Vagina (tissue), 2 donors: Measurements from ENCODE around the gene MXD3. TPM values are rescaled to one million over a fixed set of nuclear protein-coding genes. Genes with fewer than 3 reads are reported as not detected.

Source experiments
- DNase-seq, 2 donors: peaks; one replicate each; pipeline ENCODE4 v3.0.0-alpha.2; 2017; ENCODE audit errors: extremely low spot score in 2 of 2
- H3K27ac ChIP-seq: fragments of 200-600 bp; sonication (generic); one replicate; pipeline ENCODE4 v1.5.1; 2019
- H3K27me3 ChIP-seq: fragments of 200-600 bp; sonication (generic); one replicate; pipeline ENCODE4 v1.5.1; 2019
- H3K36me3 ChIP-seq, 2 donors: fragments of 200-600 bp; sonication (generic); one replicate each; pipeline ENCODE4 v1.5.1; 2017 to 2019
- H3K4me1 ChIP-seq: fragments of 200-600 bp; sonication (generic); one replicate; pipeline ENCODE4 v1.5.1; 2019
- H3K4me3 ChIP-seq, 2 donors: fragments of 200-600 bp; sonication (generic); 1 replicate in 1 of 2; 2 replicates in 1 of 2; pipeline ENCODE4 v1.5.1; 2016 to 2019
- H3K9me3 ChIP-seq: fragments of 200-600 bp; sonication (generic); one replicate; pipeline ENCODE4 v1.5.1; 2019
- CTCF ChIP-seq, 3 experiments: fragments of 450-650 bp in 2 of 3; fragments of 200-600 bp in 1 of 3; sonication (generic) in 1 of 3; IDR thresholded peaks; one replicate each; pipeline ENCODE4 v1.5.1; 2017 to 2019; ENCODE audit warnings: antibody characterized with exemption in 3 of 3, mild to moderate bottlenecking in 2 of 3, moderate library complexity in 2 of 3
- POLR2A ChIP-seq, 2 donors: fragments of 450-650 bp; IDR thresholded peaks; one replicate each; pipeline ENCODE4 v1.6.1; 2017; ENCODE audit warnings: antibody characterized with exemption in 2 of 2, mild to moderate bottlenecking in 2 of 2, moderate library complexity in 2 of 2
- POLR2AphosphoS5 ChIP-seq, 2 donors: sonication (generic); formaldehyde crosslinking; IDR thresholded peaks; one replicate each; pipeline ENCODE4 v1.9.0; 2017; ENCODE audit warnings: antibody characterized with exemption in 2 of 2, mild to moderate bottlenecking in 2 of 2, low read depth in 1 of 2; ENCODE audit not compliant: insufficient read depth in 1 of 2
- intact Hi-C: fragments of 100-400 bp; cut with DNase I; formaldehyde crosslinking; loops from one replicate; pipeline ENCODE4 v1.15.1; 2023
- total RNA-seq: library from RNA; depleted of rRNA; stranded (reverse); fragments of >200 nt; gene quantifications from one replicate; pipeline ENCODE4 v1.2.3, GENCODE V29; 2016

The MXD3 gene
- total RNA-seq, 1 donor from 2014 or later, result 5.4 TPM

- TF ChIP-seq POLR2AphosphoS5 (IDR thresholded peaks at IDR 0.05; ENCODE audit: insufficient read depth in 1 of 2, low read depth in 1 of 2) (no peak), CTCF (IDR thresholded peaks at IDR 0.05) (no peak), POLR2A (IDR thresholded peaks at IDR 0.05) (no peak)
- H3K27me3 ChIP-seq, result no peaks in the 10 kb centered on the region
- H3K4me1 ChIP-seq, result peaks cover 5% of the 10 kb centered on the region
- H3K4me3 ChIP-seq, result no peak overlapping the region
- intact Hi-C loops, result no loop called here
- no peak overlapping the region for H3K27ac ChIP-seq
- peaks cover 0 to 30% of the 10 kb centered on the region in 2 donors for H3K36me3 ChIP-seq
- no peak for DNase-seq
- no peaks in the 10 kb centered on the region for H3K9me3 ChIP-seq
Observed at GRCh38 chr5:177327539-177328522, 16.1 kb upstream of the MXD3 start.

- H3K36me3 ChIP-seq, result peaks cover 0 to 14% of the 10 kb centered on the region in 2 donors
- H3K4me1 ChIP-seq, result peaks cover 5% of the 10 kb centered on the region
- TF ChIP-seq CTCF (IDR thresholded peaks at IDR 0.05) (no peak), POLR2A (IDR thresholded peaks at IDR 0.05) (no peak), POLR2AphosphoS5 (IDR thresholded peaks at IDR 0.05; ENCODE audit: insufficient read depth in 1 of 2, low read depth in 1 of 2) (no peak)
- no peak for DNase-seq
- no peaks in the 10 kb centered on the region for H3K9me3 ChIP-seq
- no peak overlapping the region for H3K27ac ChIP-seq
- intact Hi-C loops, result no loop called here
- H3K27me3 ChIP-seq, result no peaks in the 10 kb centered on the region
- no peak overlapping the region for H3K4me3 ChIP-seq
Observed at GRCh38 chr5:177325868-177326381, 14.2 kb upstream of the MXD3 start.

- Histone ChIP-seq H3K36me3 (no peaks in the 10 kb centered on the region), H3K27me3 (no peaks in the 10 kb centered on the region), H3K27ac (no peak overlapping the region), H3K4me1 (no peaks in the 10 kb centered on the region), H3K4me3 (no peak overlapping the region), H3K9me3 (no peaks in the 10 kb centered on the region)
- intact Hi-C loops, result no loop called here
- DNase-seq, result no peak
- TF ChIP-seq POLR2AphosphoS5 (IDR thresholded peaks at IDR 0.05; ENCODE audit: insufficient read depth in 1 of 2, low read depth in 1 of 2) (no peak), CTCF (IDR thresholded peaks at IDR 0.05) (no peak), POLR2A (IDR thresholded peaks at IDR 0.05) (no peak)
Observed at GRCh38 chr5:177320879-177321278, 9.2 kb upstream of the MXD3 start.

- TF ChIP-seq POLR2A (IDR thresholded peaks at IDR 0.05) (no peak), CTCF (IDR thresholded peaks at IDR 0.05) (no peak), POLR2AphosphoS5 (IDR thresholded peaks at IDR 0.05; ENCODE audit: insufficient read depth in 1 of 2, low read depth in 1 of 2) (no peak)
- intact Hi-C loops, result loop anchor here (10.0 kb wide), 1 partner anchor 135 kb away; no protein-coding TSS in a partner anchor
- Histone ChIP-seq H3K9me3 (no peaks in the 10 kb centered on the region), H3K27ac (no peak overlapping the region), H3K4me1 (no peaks in the 10 kb centered on the region), H3K4me3 (no peak overlapping the region), H3K36me3 (no peaks in the 10 kb centered on the region), H3K27me3 (no peaks in the 10 kb centered on the region)
- DNase-seq, result no peak
Observed at GRCh38 chr5:177319913-177320588, 8.4 kb upstream of the MXD3 start.
